PFSK-1 (cell line): Measurements from ENCODE around the gene ATF6B.

Experiments
- FOXP2 ChIP-seq: optimal IDR thresholded peaks from 2 replicates; pipeline ENCODE3; 2011; ENCODE audit warnings: borderline replicate concordance, control low read depth, inconsistent platforms; ENCODE audit not compliant: insufficient read depth; ENCODE audit errors: extremely low read length, extremely low read depth
- POLR2AphosphoS5 ChIP-seq: IDR thresholded peaks from 2 replicates; pipeline ENCODE4 v1.6.1; 2012; ENCODE audit warnings: low read depth, mild to moderate bottlenecking, control low read depth, low read length, moderate library complexity
- SIN3A ChIP-seq: IDR thresholded peaks from 2 replicates; pipeline ENCODE4 v1.6.1; 2012; ENCODE audit warnings: mild to moderate bottlenecking, low read length, moderate library complexity, borderline replicate concordance; ENCODE audit not compliant: insufficient read depth
- TAF1 ChIP-seq: IDR thresholded peaks from 2 replicates; pipeline ENCODE4 v1.6.1; 2012; ENCODE audit warnings: low read length, control low read depth, borderline replicate concordance; ENCODE audit not compliant: insufficient read depth
- TF ChIP-seq, protein P1 (sequence below), 2 experiments: IDR thresholded peaks; 2 replicates each; pipeline versions ENCODE4 v1.6.1 to v1.8.0; 2011 to 2012; ENCODE audit warnings: low read depth in 2 of 2, low read length in 2 of 2, control low read depth in 1 of 2, inconsistent platforms in 1 of 2, mild to moderate bottlenecking in 1 of 2, moderate library complexity in 1 of 2; ENCODE audit not compliant: insufficient read depth in 1 of 2

The ATF6B gene

DNA sequence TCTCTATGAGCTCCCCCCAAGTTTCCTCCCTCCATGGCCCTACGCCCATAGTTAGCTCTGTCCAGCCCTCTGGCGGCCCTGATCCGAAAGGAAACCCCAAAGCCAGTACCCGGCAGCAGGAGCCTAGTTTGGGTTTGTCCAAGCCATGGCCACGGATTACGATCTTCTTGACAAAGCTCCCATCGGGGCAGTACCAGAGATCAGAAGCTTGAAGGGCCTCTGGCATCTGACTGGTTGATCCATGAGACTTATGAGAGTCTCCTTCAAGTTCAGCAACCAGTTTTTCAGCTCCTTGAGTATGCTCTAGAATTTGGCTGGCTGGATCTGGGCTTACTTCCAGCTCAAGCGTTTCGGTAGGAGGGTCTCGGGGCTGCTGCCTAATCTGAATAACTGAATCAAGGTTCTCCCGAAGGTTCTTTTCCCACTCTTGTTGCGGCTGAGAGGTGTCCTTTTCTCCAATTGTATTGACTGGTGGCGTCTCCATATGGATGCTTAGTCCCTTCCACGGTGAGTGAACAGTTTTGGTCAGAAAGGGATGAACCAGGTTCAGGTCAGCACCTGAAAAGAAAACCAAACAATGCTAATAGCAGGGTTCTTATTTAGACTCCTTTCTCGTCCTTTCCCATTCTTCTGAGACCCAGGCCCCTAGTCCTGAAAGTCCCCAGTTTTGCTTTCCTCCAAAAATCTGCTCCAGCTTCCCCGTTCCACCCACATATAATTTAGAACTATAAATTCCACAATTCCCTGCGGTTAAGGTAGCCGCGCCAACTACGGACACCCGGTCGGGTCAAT is 1.4 kb upstream of the ATF6B start:
- TF ChIP-seq FOXP2 (no peak), TAF1 (no peak), POLR2AphosphoS5 (no peak), SIN3A (no peak)
- TF ChIP-seq, protein P1, sequence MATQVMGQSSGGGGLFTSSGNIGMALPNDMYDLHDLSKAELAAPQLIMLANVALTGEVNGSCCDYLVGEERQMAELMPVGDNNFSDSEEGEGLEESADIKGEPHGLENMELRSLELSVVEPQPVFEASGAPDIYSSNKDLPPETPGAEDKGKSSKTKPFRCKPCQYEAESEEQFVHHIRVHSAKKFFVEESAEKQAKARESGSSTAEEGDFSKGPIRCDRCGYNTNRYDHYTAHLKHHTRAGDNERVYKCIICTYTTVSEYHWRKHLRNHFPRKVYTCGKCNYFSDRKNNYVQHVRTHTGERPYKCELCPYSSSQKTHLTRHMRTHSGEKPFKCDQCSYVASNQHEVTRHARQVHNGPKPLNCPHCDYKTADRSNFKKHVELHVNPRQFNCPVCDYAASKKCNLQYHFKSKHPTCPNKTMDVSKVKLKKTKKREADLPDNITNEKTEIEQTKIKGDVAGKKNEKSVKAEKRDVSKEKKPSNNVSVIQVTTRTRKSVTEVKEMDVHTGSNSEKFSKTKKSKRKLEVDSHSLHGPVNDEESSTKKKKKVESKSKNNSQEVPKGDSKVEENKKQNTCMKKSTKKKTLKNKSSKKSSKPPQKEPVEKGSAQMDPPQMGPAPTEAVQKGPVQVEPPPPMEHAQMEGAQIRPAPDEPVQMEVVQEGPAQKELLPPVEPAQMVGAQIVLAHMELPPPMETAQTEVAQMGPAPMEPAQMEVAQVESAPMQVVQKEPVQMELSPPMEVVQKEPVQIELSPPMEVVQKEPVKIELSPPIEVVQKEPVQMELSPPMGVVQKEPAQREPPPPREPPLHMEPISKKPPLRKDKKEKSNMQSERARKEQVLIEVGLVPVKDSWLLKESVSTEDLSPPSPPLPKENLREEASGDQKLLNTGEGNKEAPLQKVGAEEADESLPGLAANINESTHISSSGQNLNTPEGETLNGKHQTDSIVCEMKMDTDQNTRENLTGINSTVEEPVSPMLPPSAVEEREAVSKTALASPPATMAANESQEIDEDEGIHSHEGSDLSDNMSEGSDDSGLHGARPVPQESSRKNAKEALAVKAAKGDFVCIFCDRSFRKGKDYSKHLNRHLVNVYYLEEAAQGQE (IDR thresholded peaks at IDR 0.05; ENCODE audit: insufficient read depth in 1 of 2, low read depth in 2 of 2, low read length in 2 of 2) = no peak

DNA sequence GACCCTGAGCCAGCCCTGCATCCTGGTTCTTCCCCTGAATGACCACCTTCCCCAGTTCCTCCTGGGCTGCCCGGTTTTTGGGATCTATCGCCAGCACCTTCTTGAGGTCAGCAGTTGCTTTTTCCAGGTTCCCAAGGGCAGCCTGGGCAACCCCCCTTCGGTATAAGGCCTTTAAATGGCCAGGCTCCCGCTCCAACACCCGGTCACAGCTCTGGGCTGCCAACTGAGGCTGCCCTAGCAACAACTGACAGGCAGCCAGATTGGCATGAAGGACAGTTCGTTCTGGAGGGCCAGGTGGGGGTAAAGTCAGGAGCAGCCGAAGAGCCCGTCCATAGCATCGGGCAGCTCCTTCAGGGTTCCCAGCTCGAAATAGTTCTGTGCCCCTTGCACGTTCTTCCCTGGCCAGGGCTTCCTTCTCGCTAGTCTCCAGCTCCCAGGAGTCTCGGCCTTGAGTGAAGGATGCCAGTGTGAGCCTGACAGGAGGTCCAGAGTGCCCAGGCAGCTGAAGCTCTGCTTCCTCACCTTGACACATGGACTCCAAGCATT is 778 bp upstream of the ATF6B start:
- TF ChIP-seq FOXP2 (no peak), POLR2AphosphoS5 (no peak), TAF1 (no peak), SIN3A (no peak)
- TF ChIP-seq, protein P1 (IDR thresholded peaks at IDR 0.05; ENCODE audit: insufficient read depth in 1 of 2, low read depth in 2 of 2, low read length in 2 of 2) = no peak

DNA sequence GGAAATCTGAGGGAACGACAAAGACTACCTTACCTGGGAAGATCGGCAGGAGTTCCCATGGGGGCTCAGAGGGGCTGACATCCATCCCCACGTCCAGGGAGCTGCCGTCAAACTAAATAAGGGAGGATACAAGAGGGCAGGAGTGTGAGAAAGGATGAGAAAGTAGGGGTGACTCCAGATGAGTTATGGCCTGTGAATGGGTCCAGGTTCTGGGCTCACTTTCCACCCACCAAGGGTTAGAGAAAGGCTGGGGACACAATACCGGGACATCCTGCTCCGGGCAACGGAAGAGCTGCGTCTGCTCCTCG is 683 bp downstream of the ATF6B start:
- TF ChIP-seq SIN3A (no peak), TAF1 (no peak), FOXP2 (no peak), POLR2AphosphoS5 (no peak)

DNA sequence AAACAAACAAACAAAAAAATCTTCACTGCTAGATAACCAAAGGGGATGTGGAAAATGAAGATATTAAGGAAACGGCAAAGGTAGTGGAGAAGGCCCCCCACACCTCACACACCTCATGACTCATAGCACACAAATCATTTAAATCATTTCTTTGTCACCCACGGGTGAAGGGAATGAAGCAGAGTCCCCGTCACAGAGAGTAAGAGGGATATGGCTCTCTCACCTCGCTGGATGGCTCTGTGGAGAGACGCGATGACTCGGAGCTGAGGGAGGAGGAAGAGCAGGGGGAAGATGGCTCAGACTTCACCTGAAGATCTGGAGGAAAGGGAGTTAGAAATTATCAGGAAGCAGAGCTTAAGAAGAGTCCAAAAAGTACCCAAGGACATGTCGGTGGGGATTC is 1.2 kb downstream of the ATF6B start:
- TF ChIP-seq, protein P1 (IDR thresholded peaks at IDR 0.05; ENCODE audit: insufficient read depth in 1 of 2, low read depth in 2 of 2, low read length in 2 of 2) = no peak
- TF ChIP-seq TAF1 = no peak
- no peak for TF ChIP-seq POLR2AphosphoS5
- TF ChIP-seq FOXP2 = no peak
- no peak for TF ChIP-seq SIN3A

DNA sequence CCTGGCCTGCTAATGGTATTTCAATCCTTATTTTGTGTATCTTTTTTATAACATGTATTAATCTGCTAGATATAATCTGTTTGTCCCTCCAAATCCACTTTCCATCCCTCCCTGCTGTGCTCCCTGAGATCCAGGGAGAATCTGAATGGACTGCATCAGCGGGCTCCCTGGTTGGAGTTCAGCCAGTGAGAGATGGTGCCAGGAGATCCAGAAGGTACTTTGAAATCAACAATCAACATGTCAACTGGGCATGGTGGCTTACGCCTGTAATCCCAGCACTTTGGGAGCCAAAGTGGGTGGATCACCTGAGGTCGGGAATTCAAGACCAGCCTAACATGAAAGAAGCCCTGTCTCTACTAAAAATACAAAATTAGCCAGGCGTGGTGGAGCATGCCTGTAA is 4.4 kb downstream of the ATF6B start:
- TF ChIP-seq TAF1 = no peak

DNA sequence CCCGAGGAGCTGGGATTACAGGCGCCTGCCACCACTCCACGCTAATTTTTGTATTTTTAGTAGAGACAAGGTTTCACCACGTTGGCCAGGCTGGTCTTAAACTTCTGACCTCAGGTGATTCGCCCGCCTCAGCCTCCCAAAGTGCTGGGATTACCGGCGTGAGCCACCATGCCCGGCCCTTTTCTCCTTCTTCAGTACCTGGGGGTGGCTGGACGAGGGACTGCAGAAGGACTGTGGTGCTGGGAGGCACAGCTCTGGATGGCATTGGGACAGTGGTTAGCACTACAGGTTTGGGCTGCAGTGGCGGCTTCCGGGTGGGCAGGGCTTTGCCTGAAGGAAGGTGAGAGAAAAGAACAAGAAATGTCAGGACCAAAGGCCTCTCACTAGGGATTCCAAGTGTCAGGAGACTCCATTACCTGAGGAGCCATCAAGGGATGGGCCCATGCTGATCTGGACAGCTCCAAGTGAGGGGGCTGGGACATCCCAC is 7.4 kb downstream of the ATF6B start:
- no peak for TF ChIP-seq POLR2AphosphoS5
- TF ChIP-seq, protein P1 (IDR thresholded peaks at IDR 0.05; ENCODE audit: insufficient read depth in 1 of 2, low read depth in 2 of 2, low read length in 2 of 2) = no peak
